IMR-90 (cell line): Measurements from ENCODE around the gene TMEM131. TPM values are rescaled to one million over a fixed set of nuclear protein-coding genes. Genes with fewer than 3 reads are reported as not detected.

ENCODE experiments used
- ATAC-seq: fragments of 200-7000 bp; cut with Tn5 transposase; 2 replicates; pipeline ENCODE4 v1.9.1; 2020; ENCODE audit warnings: low read depth, mild to moderate bottlenecking, moderate library complexity
- BruUV-seq: library from RNA; stranded (reverse); fragments of 400-500 nt; replicated peaks from 2 replicates; lab custom pipeline; 2021; lab: Mats Ljungman, UMichigan
- CTCF ChIA-PET: fragments of 300-600 bp; formaldehyde crosslinking; extraction: SDS; loops from one replicate; lab custom pipeline; 2021; ENCODE audit warnings: antibody characterized with exemption; lab: Yijun Ruan, JAX
- POLR2A ChIA-PET: fragments of 300-600 bp; sonication (Branson Sonifier 250); formaldehyde crosslinking; loops from one replicate; lab custom pipeline; 2022; ENCODE audit warnings: antibody characterized with exemption; ENCODE audit not compliant: unreplicated experiment; lab: Charles Lee
- DNase-seq: peaks from one replicate; pipeline ENCODE4 v3.0.0; 2013
- H2AFZ ChIP-seq: replicated peaks from 2 replicates; pipeline ENCODE3; 2013; ENCODE audit warnings: low read length, mild to moderate bottlenecking; ENCODE audit not compliant: poor library complexity
- H2AK5ac ChIP-seq: 2 replicates; pipeline ENCODE4 v1.6.1; 2013; ENCODE audit warnings: low read depth, low read length, inconsistent platforms
- H2AK9ac ChIP-seq: replicated peaks from 2 replicates; pipeline ENCODE3; 2013; ENCODE audit warnings: mild to moderate bottlenecking, low read depth, low read length, moderate library complexity; ENCODE audit not compliant: poor library complexity
- H2BK120ac ChIP-seq: 2 replicates; pipeline ENCODE4 v1.6.1; 2013; ENCODE audit warnings: low read depth, low read length, inconsistent platforms
- H2BK15ac ChIP-seq: 3 replicates; pipeline ENCODE4 v1.6.1; 2013; ENCODE audit warnings: low read depth, low read length, inconsistent platforms
- H2BK20ac ChIP-seq: 2 replicates; pipeline ENCODE4 v1.6.1; 2013; ENCODE audit warnings: low read depth, mild to moderate bottlenecking, inconsistent platforms, low read length, moderate library complexity
- H2BK5ac ChIP-seq: 2 replicates; pipeline ENCODE4 v1.6.1; 2013; ENCODE audit warnings: mild to moderate bottlenecking, low read depth, low read length, inconsistent platforms; ENCODE audit not compliant: poor library complexity, severe bottlenecking
- H3K14ac ChIP-seq: replicated peaks from 2 replicates; pipeline ENCODE4 v1.6.1; 2013; ENCODE audit warnings: low read depth, low read length, inconsistent platforms
- H3K18ac ChIP-seq: 2 replicates; pipeline ENCODE4 v1.6.1; 2013; ENCODE audit warnings: low read depth, low read length, control low read depth
- H3K23ac ChIP-seq: 2 replicates; pipeline ENCODE4 v1.6.1; 2013; ENCODE audit warnings: low read depth, low read length, inconsistent platforms
- H3K27ac ChIP-seq: 2 replicates; pipeline ENCODE4 v1.5.1; 2013; ENCODE audit warnings: mild to moderate bottlenecking, control low read depth, low read length; ENCODE audit not compliant: insufficient read depth
- H3K27me3 ChIP-seq: 2 replicates; pipeline ENCODE4 v1.6.1; 2013; ENCODE audit warnings: low read length; ENCODE audit not compliant: control insufficient read depth, insufficient read depth
- H3K36me3 ChIP-seq: 2 replicates; pipeline ENCODE4 v1.6.1; 2013; ENCODE audit warnings: low read length, mixed read lengths; ENCODE audit not compliant: control insufficient read depth, insufficient read depth
- H3K4ac ChIP-seq: 2 replicates; pipeline ENCODE4 v1.6.1; 2013; ENCODE audit warnings: low read depth, low read length, inconsistent platforms
- H3K4me1 ChIP-seq: 2 replicates; pipeline ENCODE4 v1.6.1; 2013; ENCODE audit warnings: low read length, mixed read lengths; ENCODE audit not compliant: control insufficient read depth, insufficient read depth
- H3K4me2 ChIP-seq: 2 replicates; pipeline ENCODE4 v1.6.1; 2013; ENCODE audit warnings: low read depth, mild to moderate bottlenecking, control low read depth, low read length, moderate library complexity
- H3K4me3 ChIP-seq: 2 replicates; pipeline ENCODE4 v1.5.1; 2013; ENCODE audit warnings: low read depth, mild to moderate bottlenecking, control low read depth, low read length, moderate library complexity; ENCODE audit not compliant: insufficient read depth
- H3K56ac ChIP-seq: 2 replicates; pipeline ENCODE4 v1.6.1; 2013; ENCODE audit warnings: low read length, inconsistent platforms; ENCODE audit not compliant: insufficient read depth; ENCODE audit errors: extremely low read depth
- H3K79me1 ChIP-seq, 2 experiments: 2 replicates each; pipeline ENCODE4 v1.6.1; 2013; ENCODE audit warnings: low read length in 2 of 2, inconsistent platforms in 1 of 2, low read depth in 1 of 2
- H3K9ac ChIP-seq: 2 replicates; pipeline ENCODE4 v1.6.1; 2013; ENCODE audit warnings: low read depth, low read length, control low read depth
- H3K9me1 ChIP-seq: 2 replicates; pipeline ENCODE4 v1.6.1; 2013; ENCODE audit warnings: low read length, inconsistent platforms; ENCODE audit not compliant: insufficient read depth
- H3K9me3 ChIP-seq: 2 replicates; pipeline ENCODE4 v1.6.1; 2013; ENCODE audit warnings: low read length; ENCODE audit not compliant: control insufficient read depth, insufficient read depth
- H4K20me1 ChIP-seq: 2 replicates; pipeline ENCODE4 v1.6.1; 2013; ENCODE audit warnings: low read length, inconsistent platforms; ENCODE audit not compliant: insufficient read depth
- H4K5ac ChIP-seq: 2 replicates; pipeline ENCODE4 v1.6.1; 2013; ENCODE audit warnings: mild to moderate bottlenecking, low read depth, low read length, control low read depth
- H4K8ac ChIP-seq, 2 experiments: 2 replicates each; pipeline ENCODE4 v1.6.1; 2013; ENCODE audit warnings: low read depth in 2 of 2, low read length in 2 of 2, control low read depth in 1 of 2, inconsistent platforms in 1 of 2
- H4K91ac ChIP-seq: 2 replicates; pipeline ENCODE4 v1.6.1; 2013; ENCODE audit warnings: low read depth, low read length, inconsistent platforms; ENCODE audit not compliant: insufficient read depth
- CEBPB ChIP-seq: IDR thresholded peaks from 2 replicates; pipeline ENCODE4 v1.6.1; 2012; ENCODE audit warnings: low read depth, low read length, improper control_type of control experiment
- NFE2L2 ChIP-seq: fragments of 150-350 bp; IDR thresholded peaks from 2 replicates; pipeline ENCODE4 v1.6.1; 2016; ENCODE audit warnings: low read depth, mild to moderate bottlenecking, low read length
- RCOR1 ChIP-seq: IDR thresholded peaks from 2 replicates; pipeline ENCODE4 v1.6.1; 2012; ENCODE audit warnings: mild to moderate bottlenecking, low read length, improper control_type of control experiment; ENCODE audit not compliant: insufficient replicate concordance
- WGBS, 2 experiments: methylation state at CpG; one replicate each; pipeline versions ENCODE4 v1.1.5 to v1.1.7; 2013; ENCODE audit warnings: missing lambda C conversion rate in 2 of 2; ENCODE audit not compliant: insufficient read length in 1 of 2; ENCODE audit errors: extremely low coverage in 2 of 2; 5-methylcytosine and 5-hydroxymethylcytosine counted together
- dilution Hi-C: fragments of 300-500 bp; cut with HindIII; formaldehyde crosslinking; loops from one replicate; pipeline ENCODE4 v1.14.3; 2018; ENCODE audit warnings: low sequenced_read_pairs; ENCODE audit not compliant: unreplicated experiment
- in situ Hi-C: fragments of 300-500 bp; cut with MboI; formaldehyde crosslinking; loops from 3 replicates; pipeline ENCODE4 v1.14.3; 2019; ENCODE audit warnings: low sequenced_read_pairs, inconsistent platforms, mixed read lengths
- intact Hi-C: fragments of 100-400 bp; cut with micrococcal nuclease; formaldehyde crosslinking; loops from 2 replicates; pipeline ENCODE4 v1.10.0; 2022
- polyA plus RNA-seq, 3 experiments: library from polyadenylated mRNA; depleted of rRNA; stranded (reverse); fragments of >200 nt; gene quantifications; 2 replicates each; pipeline ENCODE4 v1.2.3, GENCODE V29; 2012; ENCODE audit warnings: low replicate concordance in 1 of 3
- total RNA-seq: library from RNA; depleted of rRNA; stranded (reverse); fragments of >200 nt; gene quantifications from 2 replicates; pipeline ENCODE4 v1.2.3, GENCODE V29; 2012

Gene TMEM131
- total and polyA plus RNA-seq, 2 of the 4 experiments (the other 2 are of a cell fraction) = 13.3 to 14.0 TPM

DNA sequence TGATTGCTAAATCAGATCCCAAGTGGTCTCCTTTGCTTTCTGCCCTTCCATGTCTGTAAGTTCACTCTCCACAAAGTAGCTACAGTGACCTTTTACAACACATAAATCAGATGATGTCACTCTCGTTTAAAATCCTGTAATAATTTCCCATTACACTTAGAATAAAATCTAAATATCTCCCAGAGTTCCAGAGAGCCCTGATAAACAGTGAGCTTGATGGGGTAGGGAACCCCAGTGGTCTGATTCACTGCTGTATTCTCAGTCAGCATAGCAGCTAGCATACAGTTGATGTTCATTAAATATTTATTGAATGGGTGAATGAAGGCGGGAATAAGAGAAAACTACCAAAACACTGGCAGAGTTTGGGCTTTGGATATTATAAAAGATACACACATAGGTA is 164.6 kb downstream of the TMEM131 start:
- H3K79me1 ChIP-seq = no peaks in the 10 kb centered on the region; a peak in 1 of 4 replicates
- H2AK5ac ChIP-seq = no peak overlapping the region
- intact Hi-C loops = no loop called here
- H4K5ac ChIP-seq = no peak overlapping the region
- H2BK15ac ChIP-seq = no peak overlapping the region
- no peak for DNase-seq
- dilution Hi-C loops = no loop called here
- H3K18ac ChIP-seq = no peak overlapping the region
- H3K23ac ChIP-seq = no peak overlapping the region
- ChIA-PET POLR2A (no interaction called here), CTCF (no interaction called here)
- no peak overlapping the region for H3K56ac ChIP-seq
- BruUV-seq = no TSS peak
- ATAC-seq = no peak
- no peaks in the 10 kb centered on the region; the same call in 1 of the 2 replicates for H3K9me1 ChIP-seq
- H2BK20ac ChIP-seq = no peak overlapping the region
- H2BK120ac ChIP-seq = no peak overlapping the region
- peaks cover 1% of the 10 kb centered on the region; the same call in 1 of the 2 replicates for H3K9me3 ChIP-seq
- TF ChIP-seq RCOR1 = no peak
- no peak for TF ChIP-seq NFE2L2
- no peak for TF ChIP-seq CEBPB
- H3K14ac ChIP-seq = no peak overlapping the region
- no peak overlapping the region for H3K9ac ChIP-seq
- H3K36me3 ChIP-seq = peaks cover 4% of the 10 kb centered on the region; the same call in 1 of the 2 replicates
- no CpG with 5 or more reads among the region's 2 CpGs for WGBS, 2 experiments
- H3K27ac ChIP-seq = no peak overlapping the region
- H3K4ac ChIP-seq = no peak overlapping the region
- H3K27me3 ChIP-seq = no peaks in the 10 kb centered on the region
- H2AK9ac ChIP-seq = no peak overlapping the region
- no peaks in the 10 kb centered on the region for H3K4me1 ChIP-seq
- H2BK5ac ChIP-seq = no peak overlapping the region
- no peak overlapping the region for H4K91ac ChIP-seq
- in situ Hi-C loops = no loop called here
- no peak overlapping the region for H3K4me2 ChIP-seq
- no peak overlapping the region for H3K4me3 ChIP-seq
- no peak overlapping the region for H4K8ac ChIP-seq
- no peaks in the 10 kb centered on the region for H4K20me1 ChIP-seq
- no peak overlapping the region for H2AFZ ChIP-seq
